Heart left ventricle (tissue), 16 donors: Measurements from ENCODE around the gene CNTRL. TPM values are rescaled to one million over a fixed set of nuclear protein-coding genes. Genes with fewer than 3 reads are reported as not detected.
A peak's percentile ranks its signal among the peaks of the same experiment; 100 is the strongest.

Source experiments
- ATAC-seq, 4 donors: fragments of 200-7000 bp; cut with Tn5 transposase; one replicate each; pipeline ENCODE4 v1.9.1; 2020 to 2022; ENCODE audit warnings: moderate library complexity in 4 of 4, mild to moderate bottlenecking in 3 of 4, moderate number of reproducible peaks in 1 of 4
- DNase-seq, 5 donors: peaks; one replicate each; pipeline ENCODE4 v3.0.0-alpha.2; 2020
- H3K27ac ChIP-seq, 12 donors: fragments of 200-600 bp; sonication (generic) in 4 of 12; one replicate each; pipeline versions ENCODE4 v1.5.0 to v1.8.0; 2016 to 2022; ENCODE audit warnings: mild to moderate bottlenecking in 2 of 12
- H3K27me3 ChIP-seq, 9 donors: fragments of 200-600 bp; sonication (generic) in 2 of 9; one replicate each; pipeline versions ENCODE4 v1.5.1 to v1.8.0; 2016 to 2022; ENCODE audit warnings: mild to moderate bottlenecking in 3 of 9
- H3K36me3 ChIP-seq, 9 donors: fragments of 200-600 bp; sonication (generic) in 2 of 9; one replicate each; pipeline versions ENCODE4 v1.5.0 to v1.8.0; 2018 to 2022; ENCODE audit warnings: mild to moderate bottlenecking in 2 of 9
- H3K4me1 ChIP-seq, 12 donors: fragments of 200-600 bp; sonication (generic) in 4 of 12; one replicate each; pipeline versions ENCODE4 v1.5.0 to v1.8.0; 2016 to 2022; ENCODE audit warnings: mild to moderate bottlenecking in 3 of 12
- H3K4me3 ChIP-seq, 12 donors: fragments of 200-600 bp; sonication (generic) in 4 of 12; one replicate each; pipeline versions ENCODE4 v1.5.0 to v1.8.0; 2017 to 2022; ENCODE audit warnings: mild to moderate bottlenecking in 9 of 12, moderate library complexity in 4 of 12
- H3K9me3 ChIP-seq, 12 donors: fragments of 200-600 bp; sonication (generic) in 4 of 12; one replicate each; pipeline versions ENCODE4 v1.5.0 to v1.8.0; 2016 to 2022; ENCODE audit warnings: mild to moderate bottlenecking in 1 of 12
- CTCF ChIP-seq, 12 donors: fragments of 200-600 bp; sonication (generic) in 4 of 12; IDR thresholded peaks; one replicate each; pipeline versions ENCODE4 v1.5.0 to v1.8.0; 2018 to 2022; ENCODE audit warnings: antibody characterized with exemption in 12 of 12, mild to moderate bottlenecking in 5 of 12
- POLR2A ChIP-seq, 2 donors: fragments of 450-650 bp; IDR thresholded peaks; one replicate each; pipeline ENCODE4 v1.6.1; 2017; ENCODE audit warnings: antibody characterized with exemption in 2 of 2, mild to moderate bottlenecking in 2 of 2, moderate library complexity in 2 of 2
- WGBS, 4 donors: extraction: QIAGEN DNeasy Blood & Tissue Kit in 2 of 4; methylation state at CpG; one replicate each; pipeline versions ENCODE4 v1.1.5 to v1.1.7; 2013 to 2018; 5-methylcytosine and 5-hydroxymethylcytosine counted together
- intact Hi-C, 10 donors: fragments of 100-400 bp; cut with DNase I; formaldehyde crosslinking; loops; one replicate each; pipeline versions ENCODE4 v1.11.1 to v1.14.2; 2022
- polyA plus RNA-seq, 2 donors: library from polyadenylated mRNA; stranded (reverse); fragments of 200-250 nt; gene quantifications; one replicate each; pipeline ENCODE4 v1.2.3, GENCODE V29; 2013
- total RNA-seq, 9 donors: library from RNA; depleted of rRNA in 2 of 9; stranded (reverse); fragments of >200 nt in 2 of 9; fragmentation: NEBNext Ultra II Directional in 3 of 9; extraction: Animal tissue kit (Norgen Biotek cat#: 25700) in 3 of 9; gene quantifications; one replicate each; pipeline versions ENCODE4 v1.1.0 to v1.2.4, GENCODE V29; 2016 to 2023
- donor health status: ischemic (EF 13 %, LVEDD 7.1; RV severe dilation, severe dysfunction).
- donor health status: healthy with polysubstance abuse.
- donor health status: DM: no; HTN: yes; CAD: no.
- donor health status: DM: no; HTN: no; CAD: no.
- donor health status: ischemic (EF 25% LVEDD 6.9; RV normal size, moderate dysfunction).
- donor health status: ischemic (EF 25% LVEDD 5.7; RV mildly dilated, moderate dysfunction).
- donor health status: healthy.
- donor health status: DM: yes; HTN: yes; CAD: no.
- donor health status: ischemic (EF 35%, LVEDD 5.7; RV mildly dilated, moderate dysfunction).
- donor health status: nonischemic (EF 11% LVEDD 7.7; RV severe dilation, severe dysfunction).
- donor health status: DM: yes; HTN: yes; CAD: no.
- donor health status: PGD.
- donor health status: ischemic (EF 29% LVEDD 5.4; RV normal size, mild dysfunction).
- donor health status: nonischemic (EF 23%, LVEDD 6.1; RV moderate dilation, normal function).

CNTRL gene
- total and polyA plus RNA-seq, 11 donors = 2.5 to 11.4 (median 3.7) TPM

- Histone ChIP-seq H3K36me3 (peaks cover 0 to 8% (median 0%) of the 10 kb centered on the region in 9 donors), H3K9me3 (no peaks in the 10 kb centered on the region), H3K27me3 (no peaks in the 10 kb centered on the region), H3K4me1 (peaks cover 9 to 99% (median 89%) of the 10 kb centered on the region in 12 donors), H3K27ac (no peak overlapping the region), H3K4me3 (no peak overlapping the region)
- ATAC-seq = no peak
- no peak for TF ChIP-seq POLR2A (IDR thresholded peaks at IDR 0.05)
- intact Hi-C loops = no loop called here
- WGBS, 4 donors = 22 to 40% (median 31%) methylated on average over 1 of the region's 1 CpG
- no peak for DNase-seq
Observed at GRCh38 chr9:121194730-121195129, 120.0 kb downstream of the CNTRL start.

GRCh38 chr9:121196389-121196788 is 121.6 kb downstream of the CNTRL start:
- ATAC-seq = no peak
- Histone ChIP-seq H3K27me3 (no peaks in the 10 kb centered on the region), H3K9me3 (no peaks in the 10 kb centered on the region), H3K4me3 (no peak overlapping the region), H3K27ac (no peak overlapping the region), H3K4me1 (peaks cover 14 to 92% (median 83%) of the 10 kb centered on the region in 12 donors), H3K36me3 (peaks cover 0 to 2% (median 0%) of the 10 kb centered on the region in 9 donors)
- TF ChIP-seq CTCF (IDR thresholded peaks at IDR 0.05) = no peak
- no peak for TF ChIP-seq POLR2A (IDR thresholded peaks at IDR 0.05)
- 38 to 43% (median 41%) methylated on average over 4 of the region's 4 CpGs for WGBS, 4 donors
- intact Hi-C loops = no loop called here
- no peak for DNase-seq

GRCh38 chr9:121197132-121197531 is 122.4 kb downstream of the CNTRL start:
- intact Hi-C loops = no loop called here
- Histone ChIP-seq H3K27me3 (no peaks in the 10 kb centered on the region), H3K27ac (no peak overlapping the region), H3K4me3 (no peak overlapping the region), H3K9me3 (no peaks in the 10 kb centered on the region), H3K36me3 (no peaks in the 10 kb centered on the region), H3K4me1 (peaks cover 14 to 87% (median 77%) of the 10 kb centered on the region in 12 donors)
- ATAC-seq (no peak), DNase-seq (no peak)
- TF ChIP-seq POLR2A (IDR thresholded peaks at IDR 0.05) (no peak), CTCF (IDR thresholded peaks at IDR 0.05) (peak in 1 of 12 donors; percentile 17)
- 85 to 97% (median 95%) methylated on average over 1 of the region's 1 CpG for WGBS, 4 donors

GRCh38 chr9:121198512-121199042 is 123.8 kb downstream of the CNTRL start:
- WGBS, 4 donors = 24 to 28% (median 27%) methylated on average over 4 of the region's 4 CpGs
- intact Hi-C loops = no loop called here
- H3K4me3 ChIP-seq = peak overlapping the region in 6 of 12 donors; percentile 14 to 96 (median 92)

More at GRCh38 chr9:121198512-121199042, 123.8 kb downstream of the CNTRL start:
- Histone ChIP-seq H3K27me3 (no peaks in the 10 kb centered on the region), H3K9me3 (no peaks in the 10 kb centered on the region), H3K4me1 (peaks cover 11 to 78% (median 68%) of the 10 kb centered on the region in 12 donors), H3K27ac (no peak overlapping the region), H3K36me3 (no peaks in the 10 kb centered on the region)
- DNase-seq (no peak), ATAC-seq (no peak)
- TF ChIP-seq POLR2A (IDR thresholded peaks at IDR 0.05) = no peak
- no peak for TF ChIP-seq CTCF (IDR thresholded peaks at IDR 0.05)
